Activated naive CD4-positive, alpha-beta T cell treated with anti-CD3 and anti-CD28 coated beads for 36 hours (primary cell): ENCODE data around the gene CHRND. TPM values are rescaled to one million over a fixed set of nuclear protein-coding genes. Genes with fewer than 3 reads are reported as not detected.
A peak's percentile ranks its signal among the peaks of the same experiment; 100 is the strongest.

ENCODE experiments used
- CTCF ChIA-PET: fragments of 350-600 bp; sonication (Branson Sonifier 250); formaldehyde crosslinking; loops from one replicate; lab custom pipeline; 2021; ENCODE audit warnings: antibody characterized with exemption; lab: Charles Lee
- DNase-seq: peaks from one replicate; pipeline ENCODE4 v3.0.0-alpha.2; 2020
- H3K27ac Mint-ChIP-seq: one replicate; pipeline ENCODE4 v1.8.0; 2021; ENCODE audit warnings: mild to moderate bottlenecking, mixed read lengths
- H3K27me3 Mint-ChIP-seq: one replicate; pipeline ENCODE4 v1.8.0; 2021; ENCODE audit warnings: low read depth, mixed read lengths
- H3K36me3 Mint-ChIP-seq: one replicate; pipeline ENCODE4 v1.8.0; 2021; ENCODE audit warnings: low read depth, mixed read lengths
- H3K4me1 Mint-ChIP-seq: one replicate; pipeline ENCODE4 v1.8.0; 2021; ENCODE audit warnings: low read depth, mixed read lengths
- H3K4me3 Mint-ChIP-seq: one replicate; pipeline ENCODE4 v1.8.0; 2021; ENCODE audit warnings: mild to moderate bottlenecking, moderate library complexity, mixed read lengths
- H3K9me3 Mint-ChIP-seq: one replicate; pipeline ENCODE4 v1.8.0; 2021; ENCODE audit warnings: mixed read lengths
- intact Hi-C: fragments of 100-400 bp; cut with micrococcal nuclease; formaldehyde crosslinking; loops from one replicate; pipeline ENCODE4 v1.15.1; 2023
- total RNA-seq, 2 experiments: library from RNA; stranded (reverse); gene quantifications; one replicate each; pipeline ENCODE4 v1.2.3, GENCODE V29; 2021

Gene CHRND
- total RNA-seq, 2 experiments from 2014 or later = not detected

DNA sequence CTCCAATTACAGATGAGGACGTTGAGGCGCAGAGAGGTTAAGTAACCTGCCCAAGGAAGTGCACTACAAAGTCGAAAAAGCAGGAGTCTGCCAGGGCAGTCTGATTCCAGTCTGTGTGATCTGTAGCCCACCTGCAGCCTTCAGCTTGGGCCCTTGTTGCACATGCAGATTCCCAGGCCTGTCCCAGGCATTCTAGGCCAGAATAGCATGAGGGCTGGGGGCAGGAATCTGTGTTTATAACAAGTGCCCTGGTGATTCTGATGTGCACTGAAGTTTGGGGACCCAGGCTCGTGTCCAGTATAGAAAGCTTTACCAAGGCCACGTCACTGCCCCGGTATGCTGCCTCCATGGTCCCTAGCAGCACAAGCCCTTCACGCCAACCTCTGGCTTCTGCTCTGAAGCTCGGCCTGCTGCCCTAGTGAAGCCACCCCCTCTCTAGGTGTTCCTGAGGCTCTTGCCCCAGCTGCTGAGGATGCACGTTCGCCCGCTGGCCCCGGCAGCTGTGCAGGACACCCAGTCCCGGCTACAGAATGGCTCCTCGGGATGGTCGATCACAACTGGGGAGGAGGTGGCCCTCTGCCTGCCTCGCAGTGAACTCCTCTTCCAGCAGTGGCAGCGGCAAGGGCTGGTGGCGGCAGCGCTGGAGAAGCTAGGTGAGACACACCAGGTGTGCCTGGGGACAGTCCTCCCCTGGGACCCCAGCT lies 18.1 kb downstream of the CHRND start:
- no peak overlapping the region for H3K4me3 Mint-ChIP-seq
- intact Hi-C loops = no loop called here
- peaks cover 4% of the 10 kb centered on the region for H3K9me3 Mint-ChIP-seq
- no peak overlapping the region for H3K27ac Mint-ChIP-seq
- H3K36me3 Mint-ChIP-seq = peaks cover 29% of the 10 kb centered on the region
- no peak for DNase-seq
- CTCF ChIA-PET = no interaction called here
- no peaks in the 10 kb centered on the region for H3K27me3 Mint-ChIP-seq
- H3K4me1 Mint-ChIP-seq = peaks cover 22% of the 10 kb centered on the region

DNA sequence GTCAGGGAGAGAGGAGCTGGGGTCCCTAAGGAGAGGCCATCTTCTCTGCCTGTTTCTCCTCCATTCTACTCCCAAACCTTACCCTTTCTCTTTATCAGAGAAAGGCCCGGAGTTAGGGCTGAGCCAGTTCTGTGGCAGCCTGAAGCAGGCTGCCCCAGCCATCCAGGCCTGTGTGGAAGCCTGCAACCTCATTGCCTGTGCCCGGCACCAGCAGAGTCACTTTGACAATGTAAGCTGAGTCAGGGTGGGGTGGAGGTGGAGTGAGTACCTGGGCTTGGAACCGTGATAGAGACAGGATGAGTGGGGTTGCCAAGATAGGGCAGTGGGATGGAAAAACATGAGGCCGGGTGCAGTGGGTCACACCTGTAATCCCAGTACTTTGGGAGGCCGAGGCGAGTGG lies 18.7 kb downstream of the CHRND start:
- H3K4me1 Mint-ChIP-seq = peaks cover 28% of the 10 kb centered on the region
- no peak overlapping the region for H3K27ac Mint-ChIP-seq
- H3K9me3 Mint-ChIP-seq = peaks cover 4% of the 10 kb centered on the region
- H3K36me3 Mint-ChIP-seq = peaks cover 30% of the 10 kb centered on the region
- no peak for DNase-seq
- CTCF ChIA-PET = no interaction called here
- intact Hi-C loops = no loop called here
- H3K27me3 Mint-ChIP-seq = no peaks in the 10 kb centered on the region
- no peak overlapping the region for H3K4me3 Mint-ChIP-seq

DNA sequence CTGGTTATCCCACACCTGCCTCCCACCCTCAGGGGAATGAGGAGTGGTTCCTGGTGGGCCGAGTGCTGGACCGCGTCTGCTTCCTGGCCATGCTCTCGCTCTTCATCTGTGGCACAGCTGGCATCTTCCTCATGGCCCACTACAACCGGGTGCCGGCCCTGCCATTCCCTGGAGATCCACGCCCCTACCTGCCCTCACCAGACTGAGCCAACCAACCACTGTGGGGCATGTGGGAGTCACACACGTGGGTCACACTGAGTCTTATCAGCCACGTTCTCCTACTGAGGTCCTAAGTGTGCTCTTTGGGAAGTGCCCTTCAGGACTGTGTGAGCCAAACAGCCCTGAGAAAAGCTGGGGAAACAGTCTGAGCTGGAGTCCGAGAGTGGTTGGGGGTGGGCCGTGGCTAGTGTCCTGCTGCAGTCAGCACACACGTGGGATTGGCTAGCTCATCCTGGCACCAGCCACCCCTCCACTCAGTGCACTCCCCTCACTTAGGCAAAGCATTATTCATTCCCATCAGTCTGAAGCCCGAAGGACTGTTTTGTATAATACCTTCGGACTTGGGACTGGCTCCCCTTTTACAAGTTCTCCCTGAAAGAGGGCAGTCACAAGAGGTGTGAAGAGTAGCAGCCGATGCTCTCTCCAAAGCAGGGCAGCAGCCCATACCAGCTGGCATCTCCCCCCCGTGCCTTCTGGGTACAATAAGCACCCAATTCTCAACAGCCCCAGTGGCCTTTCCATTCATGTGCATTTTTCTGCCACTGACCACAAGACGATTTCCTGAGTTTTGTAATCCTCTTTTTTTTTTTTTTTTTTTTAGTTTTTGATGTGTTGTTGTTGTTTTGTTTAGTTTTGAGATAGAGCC lies 19.8 kb downstream of the CHRND start:
- Mint-ChIP-seq H3K4me1 (peaks cover 29% of the 10 kb centered on the region), H3K27me3 (no peaks in the 10 kb centered on the region), H3K4me3 (no peak overlapping the region), H3K36me3 (peaks cover 33% of the 10 kb centered on the region), H3K27ac (no peak overlapping the region), H3K9me3 (peaks cover 4% of the 10 kb centered on the region)
- intact Hi-C loops = no loop called here
- no peak for DNase-seq
- CTCF ChIA-PET = no interaction called here

DNA sequence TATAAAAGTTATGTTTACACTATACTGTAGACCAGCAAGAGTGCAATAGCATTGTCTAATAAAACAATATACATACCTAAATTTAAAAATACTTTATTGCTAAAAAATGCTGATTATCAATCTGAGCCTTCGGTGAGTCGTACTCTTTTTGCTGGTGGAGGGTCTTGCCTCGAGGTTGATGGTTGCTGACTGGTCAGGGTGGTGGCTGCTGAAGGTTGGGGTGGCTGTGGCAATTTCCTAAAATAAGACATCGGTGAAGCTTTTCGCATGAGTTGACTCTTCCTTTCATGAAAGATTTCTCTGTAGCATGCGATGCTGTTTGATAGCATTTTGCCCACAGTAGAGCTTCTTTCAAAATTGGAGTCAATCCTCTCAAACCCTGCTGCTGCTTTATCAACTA lies 22.0 kb downstream of the CHRND start:
- Mint-ChIP-seq H3K4me3 (no peak overlapping the region), H3K4me1 (peaks cover 47% of the 10 kb centered on the region), H3K27ac (no peak overlapping the region), H3K9me3 (peaks cover 4% of the 10 kb centered on the region), H3K27me3 (no peaks in the 10 kb centered on the region), H3K36me3 (peaks cover 34% of the 10 kb centered on the region)
- CTCF ChIA-PET = interaction anchor here (0.7 kb wide), 1 partner anchor 221 kb away, joined by 3 read pairs; no protein-coding TSS in a partner anchor
- no peak for DNase-seq
- intact Hi-C loops = no loop called here

DNA sequence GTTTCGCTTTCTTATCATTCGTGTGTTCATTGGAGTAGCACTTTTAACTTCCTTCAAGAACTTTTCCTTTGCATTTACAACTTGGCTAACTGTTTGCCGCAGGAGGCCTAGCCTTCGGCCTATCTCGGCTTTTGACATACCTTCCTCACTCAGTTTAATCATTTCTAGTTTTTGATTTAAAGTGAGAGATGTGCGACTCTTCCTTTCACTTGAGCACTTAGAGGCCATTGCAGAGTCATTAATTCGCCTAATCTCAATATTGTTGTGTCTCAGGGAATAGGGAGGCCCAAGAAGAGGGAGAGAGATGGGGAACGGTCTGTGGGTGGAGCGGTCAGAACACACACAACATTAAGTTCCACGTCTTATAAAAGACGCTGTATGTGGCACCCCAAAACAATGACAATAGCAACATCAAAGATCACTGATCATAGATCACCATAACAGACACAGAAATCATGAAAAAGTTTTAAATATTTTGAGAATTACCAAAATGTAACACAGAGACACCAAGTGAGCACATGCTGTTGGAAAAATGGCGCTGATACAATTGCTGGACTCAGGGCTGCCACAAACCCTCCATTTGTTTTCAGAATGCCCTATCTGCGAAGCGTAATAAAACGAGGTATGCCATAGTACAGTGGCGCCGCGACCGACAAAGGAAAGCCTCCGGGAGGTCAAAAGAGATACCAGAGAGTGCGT lies 23.8 kb downstream of the CHRND start:
- no peaks in the 10 kb centered on the region for H3K27me3 Mint-ChIP-seq
- peak overlapping the region; percentile 99 for H3K4me3 Mint-ChIP-seq
- peak overlapping the region; percentile 98 for H3K27ac Mint-ChIP-seq
- intact Hi-C loops = loop anchor here (1.0 to 5.0 kb wide), 6 partner anchors 42 to 769 kb away; partner anchors contain the start of genes COPS7B, DIS3L2, GIGYF2 and INPP5D
- DNase-seq = no peak
- H3K36me3 Mint-ChIP-seq = peaks cover 33% of the 10 kb centered on the region
- H3K9me3 Mint-ChIP-seq = peaks cover 4% of the 10 kb centered on the region
- CTCF ChIA-PET = interaction anchor here (0.9 to 1.5 kb wide), 2 partner anchors 12 to 13 kb away, joined by 3 to 4 read pairs; no protein-coding TSS in a partner anchor
- peaks cover 65% of the 10 kb centered on the region for H3K4me1 Mint-ChIP-seq

DNA sequence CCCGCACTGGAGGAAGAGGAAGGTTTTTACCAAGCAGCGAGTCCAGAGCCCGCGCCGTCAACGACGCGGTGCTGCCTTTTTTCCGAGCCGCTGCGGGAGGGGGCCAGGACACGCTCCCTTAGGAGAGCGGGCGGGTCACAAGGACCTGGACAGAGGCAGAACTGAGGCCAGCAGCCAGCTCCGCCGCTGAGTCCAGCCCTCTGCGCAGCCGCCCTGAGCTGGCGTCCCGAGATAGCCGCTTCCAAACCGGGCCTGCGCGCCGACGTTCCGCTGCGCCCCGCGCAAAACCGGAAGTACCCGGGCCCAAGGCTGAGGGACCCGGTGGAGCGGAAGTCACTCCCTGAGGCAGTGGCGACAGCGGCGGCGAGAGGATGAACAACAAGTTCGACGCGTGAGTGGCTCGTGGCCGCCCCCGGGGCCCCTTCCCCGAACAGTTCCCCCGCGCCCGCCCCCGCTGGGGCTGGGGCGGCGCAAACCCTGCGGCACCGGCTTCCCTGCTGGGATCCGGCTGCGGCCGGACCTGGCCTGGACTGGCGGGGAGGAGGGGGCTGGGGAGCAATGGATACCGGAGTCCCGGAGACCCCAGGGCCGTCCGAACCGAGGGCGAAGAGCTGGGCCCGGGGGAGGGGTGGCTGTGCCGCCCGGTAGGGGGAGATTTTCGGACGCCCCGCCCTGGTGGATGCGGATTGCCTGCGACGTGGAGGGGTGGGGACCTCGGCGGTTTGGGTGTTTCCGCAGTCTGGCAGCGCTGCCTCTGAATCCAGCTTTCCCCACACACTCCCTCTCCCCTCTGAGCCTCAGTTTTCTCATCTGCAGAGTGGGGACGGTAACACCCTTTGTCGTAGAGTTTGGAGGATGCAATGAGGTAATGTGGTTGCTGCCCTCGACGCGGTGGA lies 24.6 kb downstream of the CHRND start, which contains the start of the genes EIF4E2 and TIGD1:
EIF4E2 (plus strand) TSS at position 336 of the 896 bp plus-strand sequence; CDS start at position 372, 36 bp downstream.
TIGD1 (minus strand) TSS at position 204 of the 896 bp plus-strand sequence. CDS start 675 bp downstream, outside the sequence.
- CTCF ChIA-PET = interaction anchor here (1.5 kb wide), 1 partner anchor 12 kb away, joined by 4 read pairs; no protein-coding TSS in a partner anchor
- intact Hi-C loops = loop anchor here (1.0 to 5.0 kb wide), 7 partner anchors 42 to 769 kb away; partner anchors contain the start of genes COPS7B, DIS3L2, GIGYF2 and INPP5D
- peaks cover 30% of the 10 kb centered on the region for H3K36me3 Mint-ChIP-seq

DNA sequence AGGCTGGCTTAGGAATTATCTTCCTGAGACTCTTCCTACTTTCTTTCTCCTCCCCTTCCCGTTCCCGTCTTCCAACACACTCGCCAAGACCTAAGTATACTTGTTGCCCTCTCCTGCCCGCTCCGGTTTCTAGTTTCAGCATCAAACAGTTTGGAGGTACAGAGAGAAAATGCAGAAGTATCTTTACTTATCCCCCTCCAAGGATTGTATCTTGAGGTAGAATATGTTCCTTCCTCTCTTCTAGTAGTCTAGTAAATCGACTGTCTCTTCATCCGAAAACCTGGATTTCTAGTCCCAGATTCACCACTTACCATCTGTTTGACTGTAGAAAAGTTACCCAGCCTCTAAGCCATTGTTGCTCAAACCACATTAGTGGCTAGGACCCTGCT lies 25.3 kb downstream of the CHRND start:
- CTCF ChIA-PET = interaction anchor here (1.5 kb wide), 1 partner anchor 12 kb away, joined by 4 read pairs; no protein-coding TSS in a partner anchor
- DNase-seq = no peak
- peaks cover 32% of the 10 kb centered on the region for H3K36me3 Mint-ChIP-seq
- intact Hi-C loops = loop anchor here (1.0 to 5.0 kb wide), 5 partner anchors 41 to 764 kb away; partner anchors contain the start of genes COPS7B, GIGYF2 and INPP5D
- peak overlapping the region; percentile 98 for H3K27ac Mint-ChIP-seq
- H3K4me3 Mint-ChIP-seq = peak overlapping the region; percentile 99
- peaks cover 4% of the 10 kb centered on the region for H3K9me3 Mint-ChIP-seq
- H3K4me1 Mint-ChIP-seq = peaks cover 69% of the 10 kb centered on the region
- no peaks in the 10 kb centered on the region for H3K27me3 Mint-ChIP-seq

More for the DNA sequence above, 24.6 kb downstream of the CHRND start, which contains the start of the genes EIF4E2 and TIGD1:
- DNase-seq = peak; percentile 95
- peak within 1 kb of the TSS; percentile 98 for H3K27ac Mint-ChIP-seq
- no peaks in the 10 kb centered on the region for H3K27me3 Mint-ChIP-seq
- peaks cover 66% of the 10 kb centered on the region for H3K4me1 Mint-ChIP-seq
- H3K4me3 Mint-ChIP-seq = peak within 1 kb of the TSS; percentile 99
- H3K9me3 Mint-ChIP-seq = peaks cover 4% of the 10 kb centered on the region

DNA sequence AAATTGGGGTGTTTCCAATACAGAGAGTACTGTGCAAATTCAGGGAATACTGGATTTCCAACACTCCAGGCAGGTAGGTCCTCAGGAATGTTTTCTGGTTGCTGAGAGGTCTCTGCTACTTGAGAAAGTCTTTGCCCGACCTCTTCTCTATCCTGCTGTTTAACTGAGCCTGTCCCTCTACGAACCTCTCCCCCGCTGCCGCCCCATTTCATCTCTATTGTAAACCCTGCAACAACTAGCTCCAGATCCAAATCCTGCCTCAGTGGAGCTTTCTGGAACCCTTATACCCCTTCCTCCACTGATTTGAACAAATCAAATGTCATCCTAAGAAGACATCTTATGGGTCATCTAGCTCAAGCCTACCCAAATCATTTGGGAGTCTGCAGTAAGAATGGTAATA lies 25.8 kb downstream of the CHRND start:
- H3K4me3 Mint-ChIP-seq = peak overlapping the region; percentile 99
- H3K36me3 Mint-ChIP-seq = peaks cover 29% of the 10 kb centered on the region
- H3K4me1 Mint-ChIP-seq = peaks cover 65% of the 10 kb centered on the region
- CTCF ChIA-PET = no interaction called here
- H3K9me3 Mint-ChIP-seq = peaks cover 4% of the 10 kb centered on the region
- intact Hi-C loops = loop anchor here (1.0 to 5.0 kb wide), 5 partner anchors 41 to 765 kb away; partner anchors contain the start of genes COPS7B, GIGYF2 and INPP5D
- DNase-seq = no peak
- H3K27me3 Mint-ChIP-seq = no peaks in the 10 kb centered on the region
- H3K27ac Mint-ChIP-seq = no peak overlapping the region

DNA sequence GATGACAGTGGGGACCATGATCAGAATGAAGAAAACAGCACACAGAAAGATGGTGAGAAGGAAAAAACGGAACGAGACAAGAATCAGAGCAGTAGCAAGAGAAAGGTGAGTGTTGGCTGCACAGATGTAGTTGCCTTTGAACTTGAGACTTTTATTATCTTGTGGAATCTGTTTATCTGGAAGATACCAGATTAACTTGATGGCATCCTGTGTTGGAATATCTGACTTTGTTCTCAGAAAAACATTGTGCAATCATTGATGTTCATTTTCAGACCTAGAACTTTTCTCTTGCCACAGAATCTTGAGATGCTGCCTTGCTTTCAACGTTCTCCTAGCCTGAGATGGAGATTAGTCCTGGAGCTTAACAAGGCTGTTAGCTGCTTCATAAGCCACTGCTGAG lies 30.5 kb downstream of the CHRND start:
- intact Hi-C loops = no loop called here
- Mint-ChIP-seq H3K36me3 (peaks cover 18% of the 10 kb centered on the region), H3K27me3 (no peaks in the 10 kb centered on the region), H3K9me3 (no peaks in the 10 kb centered on the region), H3K4me1 (peaks cover 35% of the 10 kb centered on the region), H3K27ac (no peak overlapping the region), H3K4me3 (no peak overlapping the region)
- DNase-seq = no peak
- CTCF ChIA-PET = no interaction called here

DNA sequence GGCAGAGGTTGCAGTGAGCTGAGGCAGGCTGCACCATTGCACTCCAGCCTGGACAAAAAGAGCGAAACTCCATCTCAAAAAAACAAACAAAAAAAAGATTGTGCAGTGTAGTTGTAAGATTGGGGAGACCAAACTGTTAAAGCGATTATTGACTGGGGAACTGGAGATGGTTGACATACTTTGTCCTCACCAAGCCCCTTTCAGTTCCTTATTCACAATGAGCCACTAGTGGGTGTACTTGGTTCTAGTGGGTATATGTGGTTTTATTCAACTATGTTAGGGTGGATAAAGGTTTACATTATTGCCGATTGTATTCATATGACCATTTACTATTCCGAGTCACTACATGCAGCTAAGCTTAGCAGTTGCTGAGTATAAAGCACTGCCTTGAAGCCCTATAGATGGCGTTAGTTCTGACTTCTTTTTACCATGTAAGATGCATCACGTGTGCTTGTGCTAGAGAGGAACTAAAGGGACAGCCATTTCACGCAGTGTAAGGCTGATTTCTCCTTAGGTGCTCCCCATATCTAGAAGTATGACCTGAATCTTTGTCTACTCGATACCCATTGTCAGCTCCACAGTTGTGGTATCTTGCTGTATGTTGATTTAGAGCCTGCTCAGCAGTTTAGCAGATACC lies 36.7 kb downstream of the CHRND start:
- no peaks in the 10 kb centered on the region for H3K27me3 Mint-ChIP-seq
- no peaks in the 10 kb centered on the region for H3K9me3 Mint-ChIP-seq
- intact Hi-C loops = no loop called here
- DNase-seq = no peak
- H3K4me3 Mint-ChIP-seq = no peak overlapping the region
- H3K36me3 Mint-ChIP-seq = peaks cover 34% of the 10 kb centered on the region
- CTCF ChIA-PET = interaction anchor here (1.7 kb wide), 1 partner anchor 12 kb away, joined by 4 read pairs; the partner anchor contains the start of genes EIF4E2 and TIGD1
- H3K27ac Mint-ChIP-seq = no peak overlapping the region
- H3K4me1 Mint-ChIP-seq = no peaks in the 10 kb centered on the region
